Breast epithelium (tissue), 4 donors: ENCODE measurements around the gene PCNX2. TPM values are rescaled to one million over a fixed set of nuclear protein-coding genes. Genes with fewer than 3 reads are reported as not detected.
A peak's percentile ranks its signal among the peaks of the same experiment; 100 is the strongest.

Experiments used
- DNase-seq, 2 donors: peaks; one replicate each; pipeline ENCODE4 v3.0.0-alpha.2; 2019; ENCODE audit warnings: low spot score in 2 of 2
- H3K27ac ChIP-seq, 2 donors: fragments of 200-600 bp; sonication (generic) in 1 of 2; one replicate each; pipeline ENCODE4 v1.5.1; 2016 to 2019; ENCODE audit warnings: mild to moderate bottlenecking in 1 of 2
- H3K27me3 ChIP-seq, 2 donors: fragments of 200-600 bp; sonication (generic) in 1 of 2; one replicate each; pipeline versions ENCODE4 v1.5.1 to v1.6.0; 2017 to 2019; ENCODE audit warnings: control low read depth in 1 of 2, mild to moderate bottlenecking in 1 of 2
- H3K36me3 ChIP-seq: fragments of 200-600 bp; one replicate; pipeline ENCODE4 v1.5.1; 2019
- H3K4me1 ChIP-seq, 2 donors: fragments of 200-600 bp; sonication (generic); one replicate each; pipeline ENCODE4 v1.5.1; 2016 to 2019; ENCODE audit warnings: control low read depth in 1 of 2
- H3K4me3 ChIP-seq, 3 donors: fragments of 200-600 bp; sonication (generic); 1 replicate in 2 of 3; 2 replicates in 1 of 3; pipeline ENCODE4 v1.5.1; 2016 to 2019; ENCODE audit warnings: mild to moderate bottlenecking in 3 of 3, moderate library complexity in 2 of 3
- H3K9me3 ChIP-seq, 2 donors: fragments of 200-600 bp; sonication (generic) in 1 of 2; one replicate each; pipeline ENCODE4 v1.5.1; 2016 to 2019; ENCODE audit warnings: control low read depth in 1 of 2
- POLR2A ChIP-seq: fragments of 450-650 bp; IDR thresholded peaks from one replicate; pipeline ENCODE4 v1.6.1; 2016; ENCODE audit warnings: antibody characterized with exemption, mild to moderate bottlenecking, moderate library complexity
- POLR2AphosphoS5 ChIP-seq, 3 donors: sonication (generic); formaldehyde crosslinking; IDR thresholded peaks; one replicate each; pipeline ENCODE4 v1.6.1; 2017; ENCODE audit warnings: antibody characterized with exemption in 3 of 3
- intact Hi-C: fragments of 100-400 bp; cut with DNase I; formaldehyde crosslinking; loops from one replicate; pipeline ENCODE4 v1.15.1; 2023; ENCODE audit warnings: low total_unique reads
- total RNA-seq, 3 donors: library from RNA; depleted of rRNA; stranded (reverse); fragments of >200 nt; gene quantifications; one replicate each; pipeline ENCODE4 v1.1.0, GENCODE V29; 2016
- TF ChIP-seq, protein P1 (sequence below), 3 donors: fragments of 450-650 bp; IDR thresholded peaks; one replicate each; pipeline ENCODE4 v1.5.1; 2016 to 2017; ENCODE audit warnings: antibody characterized with exemption in 3 of 3, mild to moderate bottlenecking in 3 of 3, moderate library complexity in 3 of 3

Gene PCNX2
- total RNA-seq, 3 donors from 2014 or later = 18.7 to 32.6 (median 26.2) TPM

DNA sequence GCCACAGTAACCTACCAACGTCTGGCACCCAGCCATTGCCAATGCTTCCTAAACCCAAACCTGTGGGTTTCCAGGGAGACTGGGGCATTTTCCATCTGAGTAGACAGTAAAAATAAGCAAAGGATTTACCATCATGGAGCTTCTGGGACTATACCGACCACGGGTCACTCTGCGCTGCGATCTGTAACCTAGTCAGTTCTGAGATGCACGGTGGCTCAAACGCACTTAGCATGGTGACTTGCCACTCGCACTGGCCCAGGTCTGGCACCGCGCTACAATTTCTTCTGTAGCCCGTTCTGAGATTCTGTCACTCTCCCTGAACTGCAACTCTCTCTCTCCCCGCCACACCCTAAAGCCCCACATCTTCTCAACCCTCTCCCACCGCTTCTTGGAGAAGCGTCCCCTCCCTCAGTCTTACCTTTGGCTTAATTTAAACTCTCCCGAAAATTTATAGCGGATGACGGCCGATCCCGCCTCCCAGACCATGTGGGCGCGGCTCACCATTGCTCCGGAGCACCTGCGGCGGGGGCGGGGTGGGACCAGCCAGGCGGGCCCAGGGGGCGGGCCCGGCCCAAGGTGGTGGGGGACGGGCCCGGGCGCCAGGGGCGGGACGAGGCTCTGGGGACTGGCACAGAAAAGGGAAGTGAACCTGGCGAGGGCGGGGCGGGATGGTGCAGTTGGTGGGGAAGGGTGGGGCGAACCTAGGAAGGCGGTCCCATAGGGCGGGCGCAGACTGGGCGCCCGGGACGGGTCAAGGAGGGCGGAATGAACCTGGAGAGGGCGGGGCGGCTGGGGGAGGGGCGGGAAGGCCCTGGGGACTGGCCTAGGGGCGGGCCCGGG, 31.5 kb upstream of the PCNX2 start:
- Histone ChIP-seq H3K4me1 (peaks cover 0 to 4% of the 10 kb centered on the region in 2 donors), H3K27ac (peak overlapping the region; percentile 74 to 81), H3K27me3 (no peaks in the 10 kb centered on the region), H3K36me3 (no peaks in the 10 kb centered on the region), H3K9me3 (no peaks in the 10 kb centered on the region), H3K4me3 (peak overlapping the region; percentile 43 to 75 (median 72))
- intact Hi-C loops = no loop called here
- TF ChIP-seq POLR2AphosphoS5 (IDR thresholded peaks at IDR 0.05) (no peak), POLR2A (no peak)
- TF ChIP-seq, protein P1, sequence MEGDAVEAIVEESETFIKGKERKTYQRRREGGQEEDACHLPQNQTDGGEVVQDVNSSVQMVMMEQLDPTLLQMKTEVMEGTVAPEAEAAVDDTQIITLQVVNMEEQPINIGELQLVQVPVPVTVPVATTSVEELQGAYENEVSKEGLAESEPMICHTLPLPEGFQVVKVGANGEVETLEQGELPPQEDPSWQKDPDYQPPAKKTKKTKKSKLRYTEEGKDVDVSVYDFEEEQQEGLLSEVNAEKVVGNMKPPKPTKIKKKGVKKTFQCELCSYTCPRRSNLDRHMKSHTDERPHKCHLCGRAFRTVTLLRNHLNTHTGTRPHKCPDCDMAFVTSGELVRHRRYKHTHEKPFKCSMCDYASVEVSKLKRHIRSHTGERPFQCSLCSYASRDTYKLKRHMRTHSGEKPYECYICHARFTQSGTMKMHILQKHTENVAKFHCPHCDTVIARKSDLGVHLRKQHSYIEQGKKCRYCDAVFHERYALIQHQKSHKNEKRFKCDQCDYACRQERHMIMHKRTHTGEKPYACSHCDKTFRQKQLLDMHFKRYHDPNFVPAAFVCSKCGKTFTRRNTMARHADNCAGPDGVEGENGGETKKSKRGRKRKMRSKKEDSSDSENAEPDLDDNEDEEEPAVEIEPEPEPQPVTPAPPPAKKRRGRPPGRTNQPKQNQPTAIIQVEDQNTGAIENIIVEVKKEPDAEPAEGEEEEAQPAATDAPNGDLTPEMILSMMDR (IDR thresholded peaks at IDR 0.05) = no peak
- DNase-seq = peak; percentile 89 to 91

DNA sequence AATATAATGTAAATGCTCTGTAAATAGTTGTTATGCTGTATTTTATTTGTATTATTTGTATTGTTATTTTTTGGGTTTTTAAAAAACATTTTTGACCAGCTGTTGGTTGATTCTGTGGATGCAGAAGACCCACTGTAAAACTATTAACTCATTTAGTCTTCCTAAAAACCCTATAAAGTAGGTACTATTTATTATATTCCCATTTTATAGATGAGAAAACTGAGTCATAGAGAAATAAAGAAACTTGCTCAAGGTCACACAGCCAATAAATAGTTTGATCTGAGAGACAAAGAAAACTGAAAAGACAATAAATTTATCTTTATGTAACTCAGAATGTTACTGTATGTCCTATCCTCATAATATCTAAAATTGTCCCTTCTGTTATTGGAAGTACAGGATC, 30.8 kb upstream of the PCNX2 start:
- TF ChIP-seq, protein P1 (IDR thresholded peaks at IDR 0.05) = no peak
- TF ChIP-seq POLR2A (no peak), POLR2AphosphoS5 (IDR thresholded peaks at IDR 0.05) (no peak)
- Histone ChIP-seq H3K9me3 (no peaks in the 10 kb centered on the region), H3K27me3 (no peaks in the 10 kb centered on the region), H3K4me3 (no peak overlapping the region), H3K27ac (no peak overlapping the region), H3K4me1 (peaks cover 0 to 4% of the 10 kb centered on the region in 2 donors), H3K36me3 (no peaks in the 10 kb centered on the region)
- no peak for DNase-seq
- intact Hi-C loops = no loop called here

DNA sequence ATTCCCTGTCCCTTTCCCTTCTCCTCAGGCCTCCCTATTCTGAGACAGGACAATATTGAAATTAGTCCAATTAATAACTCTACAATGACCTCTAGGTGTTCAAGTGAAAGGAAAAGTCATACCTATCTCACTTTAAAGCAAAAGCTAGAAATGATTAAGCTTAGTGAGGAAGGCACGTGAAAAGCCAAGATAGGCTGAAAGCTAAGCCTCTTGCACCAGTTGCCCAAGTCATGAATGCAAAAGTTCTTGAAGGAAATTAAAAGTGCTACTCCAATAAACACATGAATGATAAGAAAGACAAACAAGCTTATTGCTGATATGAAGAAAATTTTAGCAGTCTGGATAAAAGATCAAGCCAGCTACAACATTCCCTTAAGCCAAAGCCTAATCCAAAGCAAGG, 28.2 kb upstream of the PCNX2 start:
- no peaks in the 10 kb centered on the region for H3K36me3 ChIP-seq
- TF ChIP-seq POLR2A (no peak), POLR2AphosphoS5 (IDR thresholded peaks at IDR 0.05) (no peak)
- TF ChIP-seq, protein P1 (IDR thresholded peaks at IDR 0.05) = no peak
- H3K4me3 ChIP-seq = no peak overlapping the region
- H3K27ac ChIP-seq = no peak overlapping the region
- DNase-seq = no peak
- H3K27me3 ChIP-seq = no peaks in the 10 kb centered on the region
- H3K9me3 ChIP-seq = no peaks in the 10 kb centered on the region
- intact Hi-C loops = no loop called here
- no peaks in the 10 kb centered on the region for H3K4me1 ChIP-seq

DNA sequence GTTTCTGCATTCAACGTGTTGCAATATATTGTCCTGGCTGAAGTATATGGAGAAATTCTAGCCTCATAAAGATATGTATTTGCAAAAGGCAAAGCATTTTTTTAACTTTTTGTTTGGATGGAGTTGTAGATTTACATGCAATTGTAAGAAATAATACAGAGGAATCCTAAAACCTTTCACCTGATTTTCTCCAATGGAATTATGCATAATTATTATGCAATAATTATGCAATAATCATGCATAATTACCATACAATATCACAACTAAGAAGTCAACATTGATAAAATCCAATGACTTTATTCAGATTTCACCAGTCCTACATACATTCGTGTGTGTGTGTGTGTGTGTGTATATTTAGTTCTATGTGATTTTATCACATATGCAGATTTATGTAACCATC, 24.5 kb upstream of the PCNX2 start:
- Histone ChIP-seq H3K36me3 (no peaks in the 10 kb centered on the region), H3K27ac (no peak overlapping the region), H3K27me3 (no peaks in the 10 kb centered on the region), H3K4me3 (no peak overlapping the region), H3K9me3 (no peaks in the 10 kb centered on the region), H3K4me1 (no peaks in the 10 kb centered on the region)
- no peak for DNase-seq
- intact Hi-C loops = no loop called here
- TF ChIP-seq POLR2AphosphoS5 (IDR thresholded peaks at IDR 0.05) (no peak), POLR2A (no peak)
- TF ChIP-seq, protein P1 (IDR thresholded peaks at IDR 0.05) = no peak

DNA sequence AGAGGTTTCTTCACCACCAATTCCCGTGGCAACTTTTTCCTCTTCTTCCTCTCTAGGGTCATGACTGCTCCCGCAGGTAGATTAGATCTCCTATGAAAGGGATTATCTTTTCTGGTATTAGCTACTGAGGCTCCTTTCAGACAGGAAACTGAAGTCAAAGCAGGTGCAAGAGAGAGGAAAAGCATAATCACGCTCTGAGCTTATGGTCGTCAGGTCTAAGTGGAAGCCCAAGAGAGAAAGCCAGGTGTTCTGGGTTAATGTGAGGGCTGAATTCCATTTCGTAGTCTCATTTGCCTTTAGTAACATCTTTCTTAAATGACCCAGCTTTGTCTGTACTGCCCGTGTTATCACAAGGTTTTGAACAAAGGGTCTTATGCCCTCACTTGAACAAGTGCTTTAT, 23.7 kb upstream of the PCNX2 start:
- no peaks in the 10 kb centered on the region for H3K27me3 ChIP-seq
- no peaks in the 10 kb centered on the region for H3K36me3 ChIP-seq
- DNase-seq = no peak
- no peaks in the 10 kb centered on the region for H3K4me1 ChIP-seq
- intact Hi-C loops = loop anchor here (10.0 kb wide), 1 partner anchor 396 kb away; no protein-coding TSS in a partner anchor
- H3K4me3 ChIP-seq = no peak overlapping the region
- H3K27ac ChIP-seq = no peak overlapping the region
- no peaks in the 10 kb centered on the region for H3K9me3 ChIP-seq
- TF ChIP-seq, protein P1 (IDR thresholded peaks at IDR 0.05) = no peak
- TF ChIP-seq POLR2AphosphoS5 (IDR thresholded peaks at IDR 0.05) (no peak), POLR2A (no peak)
